Measurements from ENCODE around the gene KCNIP2. TPM values are rescaled to one million over a fixed set of nuclear protein-coding genes. Genes with fewer than 3 reads are reported as not detected.

KCNIP2 gene
- total RNA-seq, 4 donors from 2014 or later = 0.33 to 2.4 (median 0.39) TPM; not detected in 1

DNA sequence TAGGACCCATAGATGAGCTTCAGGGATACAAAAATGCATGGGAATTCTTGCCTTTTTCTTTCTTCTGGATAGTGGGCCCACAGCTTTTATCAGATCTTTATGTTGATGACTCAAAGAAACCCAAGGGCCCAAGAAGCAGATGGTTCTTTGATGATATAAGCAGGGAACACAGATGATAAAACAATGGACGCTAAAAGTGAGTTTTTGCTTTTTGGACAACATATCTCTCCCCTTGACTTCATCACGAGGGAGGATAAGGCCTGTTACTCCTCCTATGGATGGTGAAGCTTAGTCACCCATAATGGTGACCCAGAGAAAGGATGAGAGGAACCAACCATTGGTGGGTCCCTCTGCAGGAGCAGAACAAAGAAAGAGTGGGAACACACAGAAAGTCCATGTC is 18.9 kb downstream of the KCNIP2 start:
- DNase-seq (no peak), ATAC-seq (no peak)
- Histone ChIP-seq H3K27me3 (no peaks in the 10 kb centered on the region), H3K4me3 (no peak overlapping the region), H3K4me1 (peaks cover 0 to 2% of the 10 kb centered on the region in 2 donors), H3K36me3 (peaks cover 0 to 6% of the 10 kb centered on the region in 2 donors), H3K27ac (no peak overlapping the region), H3K9me3 (no peaks in the 10 kb centered on the region)
- intact Hi-C loops (cut with DNase I; ENCODE audit: low total_unique reads) = no loop called here
- in situ Hi-C loops (cut with MboI; ENCODE audit: low sequenced_read_pairs in 4 of 4) = no loop called here
- TF ChIP-seq CTCF (IDR thresholded peaks at IDR 0.05 in 4 of 5, conservative IDR thresholded peaks at IDR 0.05 in 1 of 5) (no peak), POLR2A (IDR thresholded peaks at IDR 0.05) (no peak)

DNA sequence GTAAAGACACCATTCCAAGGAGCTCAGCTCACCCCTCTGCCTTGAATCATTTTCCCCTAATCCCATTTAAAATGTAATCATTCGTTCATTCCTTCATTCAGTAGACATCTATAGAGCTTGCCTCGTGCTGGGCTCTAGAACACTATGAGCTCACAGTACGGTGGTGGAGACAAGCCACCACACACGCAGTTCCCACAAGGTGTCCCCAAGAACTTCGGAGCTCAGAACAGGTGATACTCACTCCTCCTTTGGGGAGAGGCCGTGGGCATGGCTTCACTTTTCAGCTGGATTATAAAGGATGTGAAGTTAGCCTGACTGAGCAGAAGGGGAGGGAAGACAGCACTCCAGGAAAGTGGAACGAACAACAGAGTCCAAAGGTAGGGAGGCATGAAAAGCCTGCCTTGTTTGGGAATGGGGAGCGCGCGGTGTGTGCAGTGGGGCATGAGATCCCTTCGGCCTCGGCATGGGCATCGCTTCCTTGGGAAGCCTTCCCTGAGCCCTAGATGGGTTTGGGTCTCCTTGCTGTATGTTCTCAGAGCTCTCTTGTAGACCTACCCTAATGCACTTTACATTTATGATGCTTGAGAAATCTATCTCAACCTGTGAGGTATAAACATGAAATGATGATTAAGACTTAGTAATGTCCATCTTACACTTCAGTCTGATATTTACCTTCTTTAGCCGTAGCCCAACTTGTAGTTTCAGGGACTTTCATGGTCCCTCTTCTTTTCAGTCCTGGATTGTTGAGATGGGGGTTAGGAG is 24.5 kb downstream of the KCNIP2 start:
- peak in 1 of 2 donors; percentile 56 for DNase-seq
- H3K27me3 ChIP-seq = no peaks in the 10 kb centered on the region
- TF ChIP-seq POLR2A (IDR thresholded peaks at IDR 0.05) = no peak
- TF ChIP-seq CTCF (IDR thresholded peaks at IDR 0.05 in 4 of 5, conservative IDR thresholded peaks at IDR 0.05 in 1 of 5) = no peak
- peak; percentile 28 to 32 for ATAC-seq
- peak overlapping the region; percentile 82 to 99 (median 98) for H3K4me3 ChIP-seq
- H3K4me1 ChIP-seq = peaks cover 23 to 24% of the 10 kb centered on the region in 2 donors
- in situ Hi-C loops (cut with MboI; ENCODE audit: low sequenced_read_pairs in 4 of 4) (no loop called here), intact Hi-C loops (cut with DNase I; ENCODE audit: low total_unique reads) (loop anchor here (1.0 to 10.0 kb wide), 7 partner anchors 36 to 1284 kb away; partner anchors contain the start of genes ACTR1A, BTRC, HIF1AN and HPS6)
- no peaks in the 10 kb centered on the region for H3K36me3 ChIP-seq
- peak overlapping the region; percentile 93 to 100 (median 96) for H3K27ac ChIP-seq
- H3K9me3 ChIP-seq = no peaks in the 10 kb centered on the region

DNA sequence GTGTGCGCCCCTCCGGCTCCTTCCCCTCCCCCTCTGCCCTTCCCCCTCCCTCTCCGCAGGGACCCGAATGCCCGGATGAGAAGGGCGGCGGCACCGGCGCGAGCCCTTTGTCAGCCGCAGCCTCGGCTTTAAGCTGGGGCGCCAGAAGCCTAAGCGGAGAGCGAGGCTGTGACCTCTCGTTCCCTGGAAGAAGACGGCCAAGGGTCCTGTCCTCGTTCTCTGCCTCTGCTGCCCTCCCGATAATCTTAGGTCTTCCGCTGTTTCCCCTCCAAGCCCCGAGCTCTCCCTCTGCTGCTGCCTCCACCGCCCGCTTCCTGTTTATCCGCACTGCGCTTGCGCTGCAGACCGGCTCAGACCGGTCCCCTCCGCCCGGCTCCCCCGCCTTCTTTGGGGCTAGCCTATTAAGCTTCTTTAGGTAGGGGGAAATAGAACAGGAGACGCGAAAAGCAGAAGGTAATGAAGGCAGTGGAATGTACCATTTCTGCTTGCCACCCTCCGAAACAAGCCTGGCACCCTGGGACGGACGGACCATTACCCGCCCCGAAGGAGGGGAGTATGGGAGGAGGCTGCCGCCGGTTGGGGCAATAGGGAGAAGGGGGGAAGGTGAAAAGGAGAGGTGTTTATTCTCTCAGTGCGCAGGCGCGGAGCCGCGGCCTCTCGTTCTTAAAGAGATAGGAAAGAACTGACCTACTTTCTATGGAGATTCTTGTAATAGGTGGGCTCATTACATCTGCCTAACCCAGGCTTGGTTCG is 25.3 kb downstream of the KCNIP2 start, which contains the start of gene OGA:
Gene OGA, minus strand, starts transcription at position 326 of the 753 bp plus-strand sequence. CDS start 422 bp downstream, outside the sequence.
- intact Hi-C loops (cut with DNase I; ENCODE audit: low total_unique reads) (loop anchor here (1.0 to 10.0 kb wide), 7 partner anchors 35 to 1283 kb away; partner anchors contain the start of genes ACTR1A, BTRC, HIF1AN and HPS6), in situ Hi-C loops (cut with MboI; ENCODE audit: low sequenced_read_pairs in 4 of 4) (no loop called here)
- H3K9me3 ChIP-seq = no peaks in the 10 kb centered on the region
- H3K36me3 ChIP-seq = no peaks in the 10 kb centered on the region
- DNase-seq (peak; percentile 99 to 100), ATAC-seq (peak; percentile 89 to 90)
- TF ChIP-seq CTCF (IDR thresholded peaks at IDR 0.05 in 4 of 5, conservative IDR thresholded peaks at IDR 0.05 in 1 of 5) (peak in 1 of 5 experiments; percentile 26), POLR2A (IDR thresholded peaks at IDR 0.05) (peak; percentile 99 to 100)
- H3K4me3 ChIP-seq = peak within 1 kb of the TSS; percentile 82 to 99 (median 98)
- H3K27me3 ChIP-seq = no peaks in the 10 kb centered on the region
- H3K27ac ChIP-seq = peak within 1 kb of the TSS; percentile 93 to 100 (median 96)
- H3K4me1 ChIP-seq = peaks cover 31% of the 10 kb centered on the region in 2 donors

- intact Hi-C loops (cut with DNase I; ENCODE audit: low total_unique reads) = loop anchor here (1.0 to 10.0 kb wide), 7 partner anchors 35 to 1283 kb away; partner anchors contain the start of genes ACTR1A, BTRC, HIF1AN and HPS6
- DNase-seq (peak; percentile 84 to 89), ATAC-seq (peak; percentile 45 to 64)
- H3K27ac ChIP-seq = peak overlapping the region; percentile 93 to 100 (median 96)
- peaks cover 38 to 39% of the 10 kb centered on the region in 2 donors for H3K4me1 ChIP-seq
- peak overlapping the region; percentile 82 to 99 (median 98) for H3K4me3 ChIP-seq
- no peaks in the 10 kb centered on the region for H3K9me3 ChIP-seq
- no peaks in the 10 kb centered on the region for H3K27me3 ChIP-seq
- in situ Hi-C loops (cut with MboI; ENCODE audit: low sequenced_read_pairs in 4 of 4) = no loop called here
- TF ChIP-seq CTCF (IDR thresholded peaks at IDR 0.05 in 4 of 5, conservative IDR thresholded peaks at IDR 0.05 in 1 of 5) = no peak
- TF ChIP-seq POLR2A (IDR thresholded peaks at IDR 0.05) = peak; percentile 22 to 30
- H3K36me3 ChIP-seq = peaks cover 0 to 3% of the 10 kb centered on the region in 2 donors
These were observed 26.1 kb downstream of the KCNIP2 start for GRCh38 chr10:101817337-101818118.

All from gastrocnemius medialis (tissue), 4 donors.